ENCODE results near the gene CHRM4. TPM values are rescaled to one million over a fixed set of nuclear protein-coding genes. Genes with fewer than 3 reads are reported as not detected.

Gene CHRM4
- total RNA-seq, 2 experiments from 2014 or later = not detected

DNA sequence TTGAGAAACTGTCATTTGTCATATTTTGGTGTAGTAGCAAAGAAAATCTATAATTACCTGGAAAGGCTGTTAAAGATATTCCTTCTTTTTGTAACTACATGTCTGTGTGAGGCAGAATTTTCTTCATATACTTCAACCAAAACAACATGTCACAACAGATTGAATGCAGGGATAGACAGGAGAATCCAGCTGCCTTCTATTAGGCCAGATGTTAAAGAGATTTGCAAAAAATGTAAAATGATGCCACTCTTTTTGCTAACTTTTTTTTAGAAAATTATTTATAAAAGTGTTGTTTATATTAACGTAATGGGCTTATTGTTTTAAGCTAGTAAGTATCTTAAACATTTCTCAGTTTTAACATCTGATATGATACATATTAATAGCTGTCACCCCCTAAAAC lies 31.6 kb downstream of the CHRM4 start:
- Mint-ChIP-seq H3K36me3 (ENCODE audit: low read depth) (peaks cover 6% of the 10 kb centered on the region), H3K4me3 (no peak overlapping the region), H3K27ac (peak overlapping the region; percentile 95), H3K9me3 (no peaks in the 10 kb centered on the region), H3K27me3 (no peaks in the 10 kb centered on the region), H3K4me1 (ENCODE audit: low read depth) (peaks cover 65% of the 10 kb centered on the region)
- DNase-seq (no peak), ATAC-seq (no peak)
- intact Hi-C loops (cut with micrococcal nuclease) = no loop called here
- ChIA-PET CTCF (interaction anchor here (0.7 to 20.2 kb wide), 7 partner anchors 5 to 116 kb away, joined by 3 to 480 read pairs (median 5); partner anchors contain the start of gene DGKZ), POLR2A (interaction anchor here (10.2 kb wide), 1 partner anchor 9 kb away, joined by 135 read pairs; the partner anchor contains the start of gene DGKZ)
- TF ChIP-seq, protein P1, sequence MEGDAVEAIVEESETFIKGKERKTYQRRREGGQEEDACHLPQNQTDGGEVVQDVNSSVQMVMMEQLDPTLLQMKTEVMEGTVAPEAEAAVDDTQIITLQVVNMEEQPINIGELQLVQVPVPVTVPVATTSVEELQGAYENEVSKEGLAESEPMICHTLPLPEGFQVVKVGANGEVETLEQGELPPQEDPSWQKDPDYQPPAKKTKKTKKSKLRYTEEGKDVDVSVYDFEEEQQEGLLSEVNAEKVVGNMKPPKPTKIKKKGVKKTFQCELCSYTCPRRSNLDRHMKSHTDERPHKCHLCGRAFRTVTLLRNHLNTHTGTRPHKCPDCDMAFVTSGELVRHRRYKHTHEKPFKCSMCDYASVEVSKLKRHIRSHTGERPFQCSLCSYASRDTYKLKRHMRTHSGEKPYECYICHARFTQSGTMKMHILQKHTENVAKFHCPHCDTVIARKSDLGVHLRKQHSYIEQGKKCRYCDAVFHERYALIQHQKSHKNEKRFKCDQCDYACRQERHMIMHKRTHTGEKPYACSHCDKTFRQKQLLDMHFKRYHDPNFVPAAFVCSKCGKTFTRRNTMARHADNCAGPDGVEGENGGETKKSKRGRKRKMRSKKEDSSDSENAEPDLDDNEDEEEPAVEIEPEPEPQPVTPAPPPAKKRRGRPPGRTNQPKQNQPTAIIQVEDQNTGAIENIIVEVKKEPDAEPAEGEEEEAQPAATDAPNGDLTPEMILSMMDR (IDR thresholded peaks at IDR 0.05) = no peak

DNA sequence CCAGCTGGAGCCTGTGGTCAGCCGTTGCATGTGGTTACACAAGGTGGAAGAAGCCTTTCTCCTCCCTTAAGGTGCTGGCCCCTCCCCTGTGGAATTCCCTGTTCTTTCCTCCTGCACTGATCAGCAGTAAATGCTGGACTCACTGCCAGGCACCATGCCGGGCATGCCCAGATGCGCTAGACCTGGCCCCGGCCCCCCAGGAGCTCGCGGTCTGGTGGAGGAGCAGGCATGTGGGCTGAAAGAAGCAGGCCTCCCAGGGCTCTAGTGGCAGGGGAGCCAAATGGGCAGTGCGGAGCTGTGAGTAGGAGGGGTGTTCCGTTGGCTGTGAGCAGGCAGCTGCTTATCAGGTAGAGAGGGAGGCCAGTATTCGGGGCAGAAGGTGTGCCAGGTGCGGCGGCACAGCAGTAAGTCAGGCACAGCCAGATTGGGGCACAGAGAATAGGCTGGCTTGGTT lies 34.1 kb downstream of the CHRM4 start:
- Mint-ChIP-seq H3K36me3 (ENCODE audit: low read depth) (peaks cover 10% of the 10 kb centered on the region), H3K4me3 (no peak overlapping the region), H3K27me3 (no peaks in the 10 kb centered on the region), H3K9me3 (no peaks in the 10 kb centered on the region), H3K4me1 (ENCODE audit: low read depth) (peaks cover 69% of the 10 kb centered on the region), H3K27ac (peak overlapping the region; percentile 67)
- intact Hi-C loops (cut with micrococcal nuclease) = no loop called here
- CTCF ChIA-PET = interaction anchor here (1.0 to 20.2 kb wide), 5 partner anchors 6 to 120 kb away, joined by 3 to 480 read pairs (median 5); partner anchors contain the start of gene DGKZ
- DNase-seq = peak; percentile 28
- TF ChIP-seq, protein P1 (IDR thresholded peaks at IDR 0.05) = no peak
- POLR2A ChIA-PET = interaction anchor here (1.8 to 3.0 kb wide), 2 partner anchors 9 kb away, joined by 9 to 12 read pairs; partner anchors contain the start of gene DGKZ
- ATAC-seq = no peak

DNA sequence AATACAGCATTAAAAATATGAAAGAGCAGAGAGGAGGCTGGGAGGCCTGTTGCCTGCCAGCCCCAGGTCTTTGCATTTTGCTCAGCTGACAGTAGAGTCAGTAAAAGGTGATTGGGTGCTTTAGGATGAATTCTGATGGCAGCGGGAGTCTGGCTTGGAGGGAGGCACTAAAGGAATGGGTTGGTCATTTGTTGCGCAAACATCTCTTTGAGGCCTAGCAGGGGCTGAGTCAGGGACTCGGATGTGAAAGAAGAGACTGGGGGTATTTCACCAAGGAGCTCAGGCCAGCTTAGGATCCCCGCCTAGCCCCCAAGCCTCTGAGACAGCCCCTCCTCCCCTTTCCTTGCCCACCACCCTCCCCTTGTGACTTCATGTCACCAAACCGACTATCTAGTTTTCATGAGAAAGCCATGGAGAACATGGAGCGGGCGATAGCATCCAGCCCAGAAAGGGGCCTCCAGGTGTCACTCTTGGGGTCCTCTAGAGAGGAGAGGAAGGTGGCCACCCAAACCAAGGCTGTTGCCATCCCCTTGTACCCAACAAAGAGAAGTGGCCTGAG lies 34.6 kb downstream of the CHRM4 start:
- ATAC-seq = no peak
- intact Hi-C loops (cut with micrococcal nuclease) = no loop called here
- no peak for DNase-seq
- Mint-ChIP-seq H3K27ac (peak overlapping the region; percentile 67), H3K9me3 (no peaks in the 10 kb centered on the region), H3K4me1 (ENCODE audit: low read depth) (peaks cover 67% of the 10 kb centered on the region), H3K4me3 (no peak overlapping the region), H3K36me3 (ENCODE audit: low read depth) (peaks cover 10% of the 10 kb centered on the region), H3K27me3 (no peaks in the 10 kb centered on the region)
- CTCF ChIA-PET = interaction anchor here (1.0 to 20.2 kb wide), 5 partner anchors 5 to 119 kb away, joined by 3 to 480 read pairs (median 5); partner anchors contain the start of gene DGKZ
- POLR2A ChIA-PET = interaction anchor here (0.9 to 3.0 kb wide), 3 partner anchors 9 to 26 kb away, joined by 3 to 12 read pairs (median 9); partner anchors contain the start of gene DGKZ
- TF ChIP-seq, protein P1 (IDR thresholded peaks at IDR 0.05) = no peak

DNA sequence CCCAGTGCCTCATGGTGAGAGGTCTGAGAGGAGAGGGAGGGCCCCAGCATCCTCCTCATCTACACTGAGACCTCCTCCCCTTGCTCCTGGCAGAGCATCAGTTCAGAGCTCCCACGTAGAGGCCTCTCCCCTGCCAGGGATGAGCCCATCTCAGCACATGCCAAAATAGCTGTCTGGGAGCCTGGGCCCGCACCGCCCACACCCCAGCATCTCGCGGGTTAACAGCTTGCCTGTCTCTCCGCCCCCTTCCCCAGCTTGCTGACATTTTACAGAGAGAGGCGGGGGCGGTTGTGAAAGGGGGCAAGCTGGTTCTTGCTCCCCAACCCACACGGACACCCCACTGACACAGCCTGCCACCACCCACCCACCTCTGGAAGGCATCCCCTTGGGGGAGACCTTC lies 37.9 kb downstream of the CHRM4 start:
- POLR2A ChIA-PET = interaction anchor here (0.8 to 8.2 kb wide), 3 partner anchors 11 to 43 kb away, joined by 3 to 135 read pairs (median 4); no protein-coding TSS in a partner anchor
- TF ChIP-seq, protein P1 (IDR thresholded peaks at IDR 0.05) = no peak
- peak; percentile 92 for DNase-seq
- CTCF ChIA-PET = interaction anchor here (0.8 to 20.2 kb wide), 7 partner anchors 11 to 114 kb away, joined by 3 to 480 read pairs (median 4); partner anchors contain the start of gene CHRM4
- H3K36me3 Mint-ChIP-seq (ENCODE audit: low read depth) = peaks cover 16% of the 10 kb centered on the region
- peaks cover 84% of the 10 kb centered on the region for H3K4me1 Mint-ChIP-seq (ENCODE audit: low read depth)
- H3K4me3 Mint-ChIP-seq = peak overlapping the region; percentile 78
- intact Hi-C loops (cut with micrococcal nuclease) = loop anchor here (2.0 kb wide), 1 partner anchor 15 kb away; no protein-coding TSS in a partner anchor
- H3K27me3 Mint-ChIP-seq = no peaks in the 10 kb centered on the region
- no peaks in the 10 kb centered on the region for H3K9me3 Mint-ChIP-seq
- H3K27ac Mint-ChIP-seq = peak overlapping the region; percentile 89
- ATAC-seq = peak; percentile 52
